Stimulated activated CD8-positive, alpha-beta memory T cell treated with anti-CD3 and anti-CD28 coated beads, Interleukin-7, amount 100 ng/mL, for 4 hours (primary cell): ENCODE measurements around the gene ATP8B3.
"Not testable (repeated sequence)": the region's sequence is repeated elsewhere in the genome, so short reads cannot be mapped to it uniquely, and the experiment has no call there.

Experiments used
- DNase-seq, 2 donors: peaks; one replicate each; pipeline ENCODE4 v3.0.0-alpha.2; 2020; ENCODE audit warnings: low read depth in 2 of 2

Gene ATP8B3

GRCh38 chr19:1770866-1771576, 41.1 kb downstream of the ATP8B3 start:
- no peak for DNase-seq

DNA sequence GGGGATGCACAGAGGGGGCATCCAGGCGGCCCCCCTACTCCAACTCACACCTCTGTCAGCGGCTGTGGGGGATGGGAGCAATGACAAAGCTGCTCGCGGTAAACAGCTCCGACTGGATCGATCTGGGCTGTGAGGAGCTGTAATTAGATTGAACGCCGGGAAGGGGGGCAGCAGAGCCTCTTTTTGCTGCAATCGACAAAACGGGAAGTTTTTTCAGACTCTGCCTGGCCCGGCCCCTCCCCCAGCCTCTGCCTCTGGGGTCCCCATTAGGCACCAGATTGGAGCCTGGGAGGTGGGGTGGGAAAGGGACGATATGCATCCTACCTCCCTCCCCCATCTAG, 42.5 kb downstream of the ATP8B3 start:
- DNase-seq: no peak

GRCh38 chr19:1768918-1769644, 43.0 kb downstream of the ATP8B3 start:
- DNase-seq: no peak

GRCh38 chr19:1768248-1768647, 43.8 kb downstream of the ATP8B3 start:
- DNase-seq: no peak

- peak; percentile 4 to 32 for DNase-seq
These were observed 44.6 kb downstream of the ATP8B3 start for GRCh38 chr19:1767464-1767933.

- DNase-seq: no peak
These were observed 45.2 kb downstream of the ATP8B3 start for GRCh38 chr19:1766800-1767352.

GRCh38 chr19:1765904-1766799, 45.9 kb downstream of the ATP8B3 start:
- no peak for DNase-seq

- no peak for DNase-seq
These were observed 46.7 kb downstream of the ATP8B3 start for GRCh38 chr19:1765232-1765903.

GRCh38 chr19:1764729-1765128, 47.3 kb downstream of the ATP8B3 start:
- DNase-seq: no peak

- DNase-seq: no peak
These were observed 48.1 kb downstream of the ATP8B3 start for GRCh38 chr19:1763648-1764639.

- no peak for DNase-seq
These were observed 49.6 kb downstream of the ATP8B3 start for GRCh38 chr19:1762243-1763117.

- no peak for DNase-seq
These were observed 50.4 kb downstream of the ATP8B3 start for GRCh38 chr19:1761528-1762242.

- not testable (repeated sequence) for DNase-seq
These were observed 51.1 kb downstream of the ATP8B3 start for GRCh38 chr19:1760786-1761527.

GRCh38 chr19:1760020-1760419, 52.1 kb downstream of the ATP8B3 start:
- no peak for DNase-seq

GRCh38 chr19:1758959-1759903, 52.8 kb downstream of the ATP8B3 start:
- DNase-seq: no peak

GRCh38 chr19:1758231-1758577, 53.9 kb downstream of the ATP8B3 start:
- no peak for DNase-seq
